SU-DHL-6 (cell line): ENCODE measurements around the gene MARS1.

Experiments
- CTCF ChIP-seq: fragments of 200-600 bp; sonication (generic); IDR thresholded peaks from one replicate; pipeline ENCODE4 v1.5.1; 2017; ENCODE audit warnings: antibody characterized with exemption, mild to moderate bottlenecking, low read length, moderate library complexity; ENCODE audit not compliant: insufficient read depth, poor library complexity, severe bottlenecking
- EZH2phosphoT487 ChIP-seq: fragments of 200-600 bp; sonication (generic), shearing (Covaris generic); conservative IDR thresholded peaks from 2 replicates; pipeline ENCODE4 v1.6.1; 2018; ENCODE audit warnings: mild to moderate bottlenecking, antibody characterized with exemption, low read length, moderate library complexity, mixed read lengths

GRCh38 chr12:57528831-57529555, 41.1 kb downstream of the MARS1 start:
- TF ChIP-seq CTCF (no peak), EZH2phosphoT487 (no peak)
